WERI-Rb-1 (cell line): ENCODE measurements around the gene TARBP2.

Source experiments
- DNase-seq: peaks from one replicate; pipeline ENCODE4 v3.0.0-alpha.2; 2020
- H3K27ac ChIP-seq: fragments of 250-450 bp; sonication (Bioruptor Pico); 2 replicates; pipeline ENCODE4 v1.5.1; 2020; ENCODE audit warnings: mild to moderate bottlenecking, moderate library complexity
- H3K27me3 ChIP-seq: fragments of 250-450 bp; sonication (Bioruptor Pico); 2 replicates; pipeline ENCODE4 v1.5.1; 2021; ENCODE audit warnings: mild to moderate bottlenecking, low read depth, moderate library complexity; ENCODE audit not compliant: insufficient read depth, severe bottlenecking
- H3K36me3 ChIP-seq: fragments of 250-450 bp; sonication (Bioruptor Pico); 2 replicates; pipeline ENCODE4 v1.5.1; 2020; ENCODE audit warnings: mild to moderate bottlenecking, moderate library complexity
- H3K4me3 ChIP-seq: 2 replicates; pipeline ENCODE4 v1.5.1; 2011; ENCODE audit warnings: low read depth, mild to moderate bottlenecking, control low read depth, low read length
- H3K9me3 ChIP-seq: fragments of 250-450 bp; sonication (Bioruptor Pico); 2 replicates; pipeline ENCODE4 v1.5.1; 2021; ENCODE audit warnings: mild to moderate bottlenecking, moderate library complexity; ENCODE audit not compliant: severe bottlenecking
- CTCF ChIP-seq: IDR thresholded peaks from 2 replicates; pipeline ENCODE4 v1.5.1; 2011; ENCODE audit warnings: low read depth, mild to moderate bottlenecking, control low read depth, inconsistent platforms, low read length

TARBP2 gene

GRCh38 chr12:53500776-53501614, at the start of gene TARBP2:
TSS of gene TARBP2 (plus strand) at chr12:53501283. CDS start at chr12:53501409, 126 bp downstream.
- Histone ChIP-seq H3K36me3 (peaks cover 35% of the 10 kb centered on the region), H3K9me3 (no peaks in the 10 kb centered on the region), H3K27me3 (no peaks in the 10 kb centered on the region), H3K27ac (peak within 1 kb of the TSS; percentile 98), H3K4me3 (peak within 1 kb of the TSS; percentile 80)
- peak; percentile 98 for DNase-seq
- TF ChIP-seq CTCF: no peak

GRCh38 chr12:53451661-53452158, 49.4 kb upstream of the TARBP2 start, which contains the start of gene PCBP2:
TSS of gene PCBP2 (plus strand) at chr12:53452102. CDS start at chr12:53454801, 2,699 bp downstream.
- H3K27me3 ChIP-seq: no peaks in the 10 kb centered on the region
- peak; percentile 85 for TF ChIP-seq CTCF
- peaks cover 44% of the 10 kb centered on the region for H3K36me3 ChIP-seq
- peak within 1 kb of the TSS; percentile 97 for H3K27ac ChIP-seq
- DNase-seq: peak; percentile 99
- H3K9me3 ChIP-seq: no peaks in the 10 kb centered on the region
- H3K4me3 ChIP-seq: peak within 1 kb of the TSS; percentile 98

GRCh38 chr12:53452159-53453077, 48.7 kb upstream of the TARBP2 start:
- Histone ChIP-seq H3K36me3 (peaks cover 51% of the 10 kb centered on the region), H3K4me3 (peak overlapping the region; percentile 98), H3K9me3 (no peaks in the 10 kb centered on the region), H3K27me3 (no peaks in the 10 kb centered on the region), H3K27ac (peak overlapping the region; percentile 97)
- peak; percentile 93 for DNase-seq
- no peak for TF ChIP-seq CTCF

- H3K9me3 ChIP-seq: no peaks in the 10 kb centered on the region
- TF ChIP-seq CTCF: no peak
- H3K4me3 ChIP-seq: peak overlapping the region; percentile 98
- peaks cover 64% of the 10 kb centered on the region for H3K36me3 ChIP-seq
- no peak for DNase-seq
- H3K27ac ChIP-seq: no peak overlapping the region
- H3K27me3 ChIP-seq: no peaks in the 10 kb centered on the region
Measured at GRCh38 chr12:53453953-53454640, 47.0 kb upstream of the TARBP2 start.

GRCh38 chr12:53454707-53455106, 46.4 kb upstream of the TARBP2 start:
- Histone ChIP-seq H3K4me3 (no peak overlapping the region; the same call in 1 of the 2 replicates), H3K36me3 (peaks cover 70% of the 10 kb centered on the region), H3K27me3 (no peaks in the 10 kb centered on the region), H3K27ac (peak overlapping the region; percentile 2; the same call in 1 of the 2 replicates), H3K9me3 (no peaks in the 10 kb centered on the region)
- DNase-seq: peak; percentile 84
- no peak for TF ChIP-seq CTCF
